ENCODE results near the gene TSR3.

Gene TSR3

GRCh38 chr16:1355591-1355990 lies 3.9 kb upstream of the TSR3 start:
- DNase-seq (ENCODE audit: insufficient read length, low spot score) (no peak), FAIRE-seq (no peak)

- FAIRE-seq (no peak), DNase-seq (ENCODE audit: insufficient read length, low spot score) (no peak)
Measured at GRCh38 chr16:1354815-1355540, 3.3 kb upstream of the TSR3 start.

GRCh38 chr16:1351215-1351581 lies 480 bp downstream of the TSR3 start:
- FAIRE-seq, result no peak
- no peak for DNase-seq (ENCODE audit: insufficient read length, low spot score)

GRCh38 chr16:1350691-1351090 lies 987 bp downstream of the TSR3 start:
- no peak for DNase-seq (ENCODE audit: insufficient read length, low spot score)
- no peak for FAIRE-seq

- FAIRE-seq (no peak), DNase-seq (ENCODE audit: insufficient read length, low spot score) (no peak)
Measured at GRCh38 chr16:1349951-1350350, 1.7 kb downstream of the TSR3 start.

GRCh38 chr16:1349351-1349750 lies 2.3 kb downstream of the TSR3 start:
- FAIRE-seq (no peak), DNase-seq (ENCODE audit: insufficient read length, low spot score) (no peak)

- FAIRE-seq, result no peak
- DNase-seq (ENCODE audit: insufficient read length, low spot score), result no peak
Measured at GRCh38 chr16:1348926-1349325, 2.8 kb downstream of the TSR3 start.

- DNase-seq (ENCODE audit: insufficient read length, low spot score), result no peak
- FAIRE-seq, result no peak
Measured at GRCh38 chr16:1348441-1348840, 3.2 kb downstream of the TSR3 start.

GRCh38 chr16:1347962-1348361 lies 3.7 kb downstream of the TSR3 start:
- FAIRE-seq, result no peak
- DNase-seq (ENCODE audit: insufficient read length, low spot score), result no peak

- FAIRE-seq (no peak), DNase-seq (ENCODE audit: insufficient read length, low spot score) (no peak)
Measured at GRCh38 chr16:1347286-1347855, 4.3 kb downstream of the TSR3 start.

- FAIRE-seq, result no peak
- no peak for DNase-seq (ENCODE audit: insufficient read length, low spot score)
Measured at GRCh38 chr16:1346422-1347285, 5.0 kb downstream of the TSR3 start.

- FAIRE-seq (no peak), DNase-seq (ENCODE audit: insufficient read length, low spot score) (no peak)
Measured at GRCh38 chr16:1345651-1346421, 5.8 kb downstream of the TSR3 start.

- no peak for FAIRE-seq
- no peak for DNase-seq (ENCODE audit: insufficient read length, low spot score)
Measured at GRCh38 chr16:1345087-1345486, 6.6 kb downstream of the TSR3 start.

- no peak for FAIRE-seq
- no peak for DNase-seq (ENCODE audit: insufficient read length, low spot score)
Measured at GRCh38 chr16:1344499-1344898, 7.2 kb downstream of the TSR3 start.

- no peak for DNase-seq (ENCODE audit: insufficient read length, low spot score)
Measured at GRCh38 chr16:1343428-1344242, 8.0 kb downstream of the TSR3 start.

GRCh38 chr16:1342526-1343427 lies 8.9 kb downstream of the TSR3 start:
- DNase-seq (ENCODE audit: insufficient read length, low spot score) (peak; percentile 100), FAIRE-seq (peak; percentile 99)

More at GRCh38 chr16:1343428-1344242, 8.0 kb downstream of the TSR3 start:
- no peak for FAIRE-seq

GRCh38 chr16:1341495-1342420 lies 9.9 kb downstream of the TSR3 start:
- no peak for FAIRE-seq
- DNase-seq (ENCODE audit: insufficient read length, low spot score), result no peak

Measured in GM19239 (cell line).